ENCODE measurements around the gene UGT2A1. TPM values are rescaled to one million over a fixed set of nuclear protein-coding genes. Genes with fewer than 3 reads are reported as not detected.

The UGT2A1 gene
- total RNA-seq, 4 donors from 2014 or later, result not detected

DNA sequence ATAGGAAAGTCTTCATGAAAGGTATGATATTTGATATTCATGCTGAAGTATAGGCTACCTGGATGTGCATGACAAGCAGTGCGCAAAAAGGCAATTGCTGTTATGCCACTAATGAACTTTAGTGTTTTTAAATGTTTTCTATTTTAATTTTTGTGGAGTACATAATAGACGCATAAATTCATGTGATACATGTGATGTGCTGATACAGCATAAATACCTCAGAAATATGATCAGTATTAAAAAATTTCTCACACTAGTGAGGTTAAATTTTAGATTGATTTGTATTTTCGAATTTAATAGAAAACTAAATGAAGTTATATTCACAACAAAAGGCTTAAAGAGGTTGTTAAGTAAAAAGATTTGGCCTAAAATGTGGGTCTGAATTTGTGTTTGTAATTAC, 2.2 kb downstream of the UGT2A1 start:
- no peak for DNase-seq
- 60 to 89% methylated on average over 3 of the region's 3 CpGs for WGBS, 2 donors
- TF ChIP-seq, protein P1, sequence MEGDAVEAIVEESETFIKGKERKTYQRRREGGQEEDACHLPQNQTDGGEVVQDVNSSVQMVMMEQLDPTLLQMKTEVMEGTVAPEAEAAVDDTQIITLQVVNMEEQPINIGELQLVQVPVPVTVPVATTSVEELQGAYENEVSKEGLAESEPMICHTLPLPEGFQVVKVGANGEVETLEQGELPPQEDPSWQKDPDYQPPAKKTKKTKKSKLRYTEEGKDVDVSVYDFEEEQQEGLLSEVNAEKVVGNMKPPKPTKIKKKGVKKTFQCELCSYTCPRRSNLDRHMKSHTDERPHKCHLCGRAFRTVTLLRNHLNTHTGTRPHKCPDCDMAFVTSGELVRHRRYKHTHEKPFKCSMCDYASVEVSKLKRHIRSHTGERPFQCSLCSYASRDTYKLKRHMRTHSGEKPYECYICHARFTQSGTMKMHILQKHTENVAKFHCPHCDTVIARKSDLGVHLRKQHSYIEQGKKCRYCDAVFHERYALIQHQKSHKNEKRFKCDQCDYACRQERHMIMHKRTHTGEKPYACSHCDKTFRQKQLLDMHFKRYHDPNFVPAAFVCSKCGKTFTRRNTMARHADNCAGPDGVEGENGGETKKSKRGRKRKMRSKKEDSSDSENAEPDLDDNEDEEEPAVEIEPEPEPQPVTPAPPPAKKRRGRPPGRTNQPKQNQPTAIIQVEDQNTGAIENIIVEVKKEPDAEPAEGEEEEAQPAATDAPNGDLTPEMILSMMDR (IDR thresholded peaks at IDR 0.05), result no peak
- no peak for TF ChIP-seq POLR2A (IDR thresholded peaks at IDR 0.05)
- H3K4me1 ChIP-seq, result peaks cover 0 to 12% (median 0%) of the 10 kb centered on the region in 3 donors
- no peaks in the 10 kb centered on the region for H3K27me3 ChIP-seq
- intact Hi-C loops (cut with DNase I), result no loop called here
- no peak overlapping the region for H3K4me3 ChIP-seq
- no peaks in the 10 kb centered on the region for H3K36me3 ChIP-seq
- H3K27ac ChIP-seq, result no peak overlapping the region
- no peaks in the 10 kb centered on the region for H3K9me3 ChIP-seq

DNA sequence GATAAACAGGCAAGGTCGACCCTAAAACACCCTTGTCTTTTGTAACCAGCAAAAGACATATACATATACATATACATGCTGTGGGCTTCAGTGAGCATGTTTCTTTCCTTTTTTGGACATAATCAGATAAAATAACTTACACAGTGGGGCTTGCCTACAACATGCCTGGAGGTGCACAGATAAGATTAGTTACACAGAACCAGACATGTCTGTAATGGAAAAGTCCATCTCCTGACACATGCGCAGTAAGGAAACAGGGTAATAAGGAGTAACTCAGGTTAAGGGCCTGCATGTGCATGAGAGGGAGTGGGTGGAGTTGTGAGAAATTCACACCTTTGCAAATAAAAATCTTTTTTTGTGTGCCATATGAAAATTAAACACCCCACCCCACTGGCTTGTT, 3.4 kb downstream of the UGT2A1 start:
- H3K4me3 ChIP-seq, result no peak overlapping the region
- H3K27ac ChIP-seq, result no peak overlapping the region
- TF ChIP-seq POLR2A (IDR thresholded peaks at IDR 0.05), result no peak
- no peaks in the 10 kb centered on the region for H3K36me3 ChIP-seq
- DNase-seq, result no peak
- intact Hi-C loops (cut with DNase I), result no loop called here
- 26 to 33% methylated on average over 2 of the region's 2 CpGs for WGBS, 2 donors
- no peaks in the 10 kb centered on the region for H3K27me3 ChIP-seq
- H3K9me3 ChIP-seq, result no peaks in the 10 kb centered on the region
- peaks cover 0 to 12% (median 0%) of the 10 kb centered on the region in 3 donors for H3K4me1 ChIP-seq

DNA sequence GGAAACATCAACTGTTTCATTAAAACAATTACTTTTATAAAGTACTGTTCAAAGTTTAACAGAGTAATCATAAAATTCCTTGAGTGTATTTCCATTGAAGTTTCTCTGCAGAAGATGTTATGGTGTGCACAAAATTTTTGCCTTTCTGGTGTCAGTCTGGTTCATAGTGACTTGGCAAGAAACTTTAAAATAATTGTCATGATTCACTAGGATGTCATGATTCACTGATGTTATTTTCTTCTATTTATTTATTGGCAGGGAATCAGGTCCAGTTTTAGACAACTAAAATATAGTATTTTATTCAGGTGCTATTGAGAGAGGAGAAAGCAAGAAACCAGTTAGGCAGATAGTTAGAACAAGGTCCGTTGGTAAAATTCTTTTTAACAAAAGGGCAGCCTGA, 3.8 kb downstream of the UGT2A1 start:
- no peak for DNase-seq
- Histone ChIP-seq H3K27ac (no peak overlapping the region), H3K4me3 (no peak overlapping the region), H3K36me3 (no peaks in the 10 kb centered on the region), H3K9me3 (no peaks in the 10 kb centered on the region), H3K27me3 (no peaks in the 10 kb centered on the region), H3K4me1 (peaks cover 0 to 12% (median 0%) of the 10 kb centered on the region in 3 donors)
- intact Hi-C loops (cut with DNase I), result no loop called here
- TF ChIP-seq, protein P1 (IDR thresholded peaks at IDR 0.05), result no peak
- no peak for TF ChIP-seq POLR2A (IDR thresholded peaks at IDR 0.05)
- WGBS, 2 donors, result 17 to 21% methylated on average over 1 of the region's 1 CpG

DNA sequence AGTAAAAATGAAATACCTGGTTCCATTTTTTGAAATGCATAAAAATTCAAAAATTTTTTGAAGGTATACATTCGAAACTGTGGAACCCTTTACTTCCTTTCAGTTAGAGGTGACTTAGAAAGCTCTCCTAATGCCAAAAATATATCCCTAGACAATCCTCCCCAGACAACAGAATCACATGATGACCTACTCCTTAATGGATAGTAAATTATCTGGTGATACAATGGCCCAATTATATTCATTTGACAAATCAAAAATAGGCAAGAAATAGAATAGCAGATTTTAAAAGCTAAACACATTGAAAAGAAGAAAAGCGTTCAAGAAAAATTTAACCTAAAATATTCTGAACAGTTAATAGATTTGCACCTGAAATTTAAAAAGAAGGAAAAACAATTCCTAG, 10.1 kb downstream of the UGT2A1 start:
- Histone ChIP-seq H3K9me3 (no peaks in the 10 kb centered on the region), H3K4me3 (no peak overlapping the region), H3K27me3 (no peaks in the 10 kb centered on the region), H3K36me3 (no peaks in the 10 kb centered on the region), H3K4me1 (no peaks in the 10 kb centered on the region), H3K27ac (no peak overlapping the region)
- no peak for DNase-seq
- intact Hi-C loops (cut with DNase I), result no loop called here
- no peak for TF ChIP-seq POLR2A (IDR thresholded peaks at IDR 0.05)
- TF ChIP-seq, protein P1 (IDR thresholded peaks at IDR 0.05), result no peak
- 67 to 84% methylated on average over 2 of the region's 2 CpGs for WGBS, 2 donors

DNA sequence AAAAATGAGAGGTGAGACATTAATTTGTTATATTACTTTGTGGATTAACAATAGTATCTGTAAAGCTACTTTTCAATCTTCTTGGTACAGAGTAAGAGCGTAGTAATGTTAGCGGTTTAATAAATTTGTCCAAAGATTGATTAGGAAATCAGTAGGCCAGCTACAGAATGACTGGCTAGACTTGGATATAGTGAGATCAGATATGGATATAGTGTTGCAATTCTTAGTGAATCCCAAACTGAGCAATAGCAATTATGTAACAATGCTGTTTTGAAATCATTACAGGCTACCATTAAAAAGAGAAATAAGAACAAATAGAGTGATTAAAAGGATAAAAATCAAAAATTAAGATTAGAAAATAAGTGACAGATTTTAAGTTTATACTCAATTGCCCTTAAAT, 12.8 kb downstream of the UGT2A1 start:
- intact Hi-C loops (cut with DNase I), result no loop called here
- no peak overlapping the region for H3K4me3 ChIP-seq
- no peaks in the 10 kb centered on the region for H3K27me3 ChIP-seq
- H3K27ac ChIP-seq, result no peak overlapping the region
- no peaks in the 10 kb centered on the region for H3K9me3 ChIP-seq
- DNase-seq, result no peak
- H3K4me1 ChIP-seq, result no peaks in the 10 kb centered on the region
- no peak for TF ChIP-seq POLR2A (IDR thresholded peaks at IDR 0.05)
- TF ChIP-seq, protein P1 (IDR thresholded peaks at IDR 0.05), result no peak
- WGBS, 2 donors, result 77 to 95% methylated on average over 2 of the region's 2 CpGs
- H3K36me3 ChIP-seq, result no peaks in the 10 kb centered on the region

DNA sequence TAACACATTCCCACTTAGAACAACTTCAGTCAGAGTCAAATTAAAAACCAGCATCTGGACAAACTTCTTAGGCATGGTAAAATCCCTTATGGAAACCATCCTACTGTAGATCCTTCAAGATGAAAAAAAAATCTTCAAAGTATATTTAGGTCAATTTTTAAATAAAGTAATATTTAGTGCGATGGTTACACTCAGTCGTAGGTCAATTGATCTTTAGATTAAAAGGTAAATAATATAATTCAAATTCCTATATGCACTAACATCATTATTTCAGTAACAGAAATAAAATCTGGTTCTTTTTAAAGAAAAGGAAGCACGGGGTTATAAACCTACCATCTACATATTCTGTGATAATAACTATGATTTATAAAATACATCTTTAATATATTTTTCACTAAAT, 13.5 kb downstream of the UGT2A1 start, which contains the start of gene UGT2A2:
UGT2A2 (minus strand) TSS at position 101 of the 400 bp plus-strand sequence; CDS start at position 99, 2 bp downstream.
- no peaks in the 10 kb centered on the region for H3K36me3 ChIP-seq
- intact Hi-C loops (cut with DNase I), result no loop called here
- no peaks in the 10 kb centered on the region for H3K9me3 ChIP-seq
- no peaks in the 10 kb centered on the region for H3K4me1 ChIP-seq
- H3K27ac ChIP-seq, result no peak within 1 kb of the TSS
- DNase-seq, result no peak
- 80 to 90% methylated on average over 3 of the region's 3 CpGs for WGBS, 2 donors
- no peaks in the 10 kb centered on the region for H3K27me3 ChIP-seq
- TF ChIP-seq, protein P1 (IDR thresholded peaks at IDR 0.05), result no peak
- no peak for TF ChIP-seq POLR2A (IDR thresholded peaks at IDR 0.05)
- H3K4me3 ChIP-seq, result no peak within 1 kb of the TSS
